Fibroblast of pulmonary artery (primary cell): ENCODE data around the gene NACC1.

Experiments
- DNase-seq: peaks from one replicate; pipeline ENCODE4 v3.0.0-alpha.2; 2010; ENCODE audit warnings: low read depth
- H3K4me3 ChIP-seq: replicated peaks from 2 replicates; pipeline ENCODE4 v1.5.1; 2011; ENCODE audit warnings: low read depth, mild to moderate bottlenecking, control low read depth, low read length, moderate library complexity
- TF ChIP-seq, protein P1 (sequence below): IDR thresholded peaks from 2 replicates; pipeline ENCODE4 v1.5.1; 2011; ENCODE audit warnings: mild to moderate bottlenecking, control low read depth, low read length, inconsistent platforms; ENCODE audit errors: missing control alignments

Gene NACC1

DNA sequence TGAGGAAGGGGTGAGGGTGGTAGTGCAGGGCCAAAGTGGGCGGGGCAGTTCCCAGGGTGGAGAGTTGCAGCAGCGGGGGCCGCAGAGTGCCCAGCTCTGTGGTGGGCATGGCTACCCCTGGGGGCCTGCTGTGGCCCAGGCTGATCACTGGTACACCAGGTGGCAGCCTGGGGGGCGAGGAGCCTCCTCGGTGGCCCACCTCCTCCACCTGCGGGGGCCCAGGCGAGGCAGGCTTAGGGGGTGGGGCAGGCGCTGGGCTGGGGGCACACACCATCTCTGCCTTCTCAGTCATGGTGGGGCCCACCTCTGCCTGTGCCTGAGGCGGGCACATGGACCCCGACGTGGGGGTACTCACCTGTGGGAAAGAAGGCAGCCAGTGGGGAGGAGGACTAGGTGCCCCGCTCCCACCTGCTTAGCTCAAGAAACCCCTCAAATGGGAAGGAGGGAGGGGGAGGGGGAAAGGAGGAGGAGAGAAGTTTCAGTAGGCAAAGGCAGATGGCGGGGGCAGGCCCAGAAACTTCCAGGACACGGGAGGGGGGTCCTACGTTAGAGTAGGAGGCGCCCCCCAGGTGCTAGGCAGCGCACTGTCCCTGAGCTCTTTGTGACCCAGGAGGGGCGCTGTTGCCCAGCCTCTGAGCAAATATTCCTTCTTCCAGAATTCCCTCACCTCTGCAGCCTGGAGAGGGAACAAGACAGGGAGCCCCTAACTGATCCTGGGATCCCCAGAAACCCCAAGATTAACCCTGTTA lies 17.0 kb upstream of the NACC1 start:
- no peak overlapping the region for H3K4me3 ChIP-seq
- TF ChIP-seq, protein P1, sequence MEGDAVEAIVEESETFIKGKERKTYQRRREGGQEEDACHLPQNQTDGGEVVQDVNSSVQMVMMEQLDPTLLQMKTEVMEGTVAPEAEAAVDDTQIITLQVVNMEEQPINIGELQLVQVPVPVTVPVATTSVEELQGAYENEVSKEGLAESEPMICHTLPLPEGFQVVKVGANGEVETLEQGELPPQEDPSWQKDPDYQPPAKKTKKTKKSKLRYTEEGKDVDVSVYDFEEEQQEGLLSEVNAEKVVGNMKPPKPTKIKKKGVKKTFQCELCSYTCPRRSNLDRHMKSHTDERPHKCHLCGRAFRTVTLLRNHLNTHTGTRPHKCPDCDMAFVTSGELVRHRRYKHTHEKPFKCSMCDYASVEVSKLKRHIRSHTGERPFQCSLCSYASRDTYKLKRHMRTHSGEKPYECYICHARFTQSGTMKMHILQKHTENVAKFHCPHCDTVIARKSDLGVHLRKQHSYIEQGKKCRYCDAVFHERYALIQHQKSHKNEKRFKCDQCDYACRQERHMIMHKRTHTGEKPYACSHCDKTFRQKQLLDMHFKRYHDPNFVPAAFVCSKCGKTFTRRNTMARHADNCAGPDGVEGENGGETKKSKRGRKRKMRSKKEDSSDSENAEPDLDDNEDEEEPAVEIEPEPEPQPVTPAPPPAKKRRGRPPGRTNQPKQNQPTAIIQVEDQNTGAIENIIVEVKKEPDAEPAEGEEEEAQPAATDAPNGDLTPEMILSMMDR, result peak; percentile 21
- DNase-seq, result no peak

DNA sequence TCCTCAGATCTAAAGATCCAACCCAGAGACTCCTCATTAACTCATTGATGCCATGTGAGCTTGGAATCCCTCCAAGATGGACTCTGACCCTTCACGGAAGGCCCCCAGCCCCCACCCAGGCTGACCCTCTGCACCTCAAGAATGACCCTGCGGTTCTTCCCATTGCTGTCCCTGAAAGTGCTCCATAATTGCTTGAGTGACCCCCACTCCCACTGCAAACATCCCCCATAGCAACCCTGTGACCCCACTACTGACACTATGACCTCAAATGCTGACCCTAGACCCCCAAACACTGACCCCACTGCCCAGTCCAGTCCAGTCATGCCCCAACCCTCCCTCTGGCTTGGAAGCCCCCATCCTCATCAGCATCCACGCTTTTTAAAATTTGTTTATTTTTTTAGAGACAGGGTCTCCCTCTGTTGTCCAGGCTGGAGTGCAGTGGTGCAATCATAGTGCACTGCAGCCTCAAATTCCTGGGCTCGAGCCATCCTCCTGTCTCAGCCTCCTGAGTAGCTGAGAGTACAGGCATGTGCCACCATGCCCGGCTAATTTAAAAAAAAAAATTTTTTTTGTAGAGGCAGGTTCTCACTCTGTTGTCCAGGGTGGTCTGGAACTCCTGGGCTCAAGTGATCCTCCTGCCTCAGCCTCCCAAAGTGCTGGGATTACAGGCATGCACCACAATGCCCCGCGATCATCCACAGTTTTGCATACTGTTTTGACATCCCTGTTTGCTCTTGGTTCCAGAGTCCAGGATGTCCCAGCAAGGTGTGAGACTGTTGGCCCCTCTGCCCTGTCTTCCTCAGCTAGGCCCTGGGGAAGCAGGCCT lies 16.3 kb upstream of the NACC1 start:
- DNase-seq, result no peak
- peak overlapping the region; percentile 35 for H3K4me3 ChIP-seq
- TF ChIP-seq, protein P1, result no peak

DNA sequence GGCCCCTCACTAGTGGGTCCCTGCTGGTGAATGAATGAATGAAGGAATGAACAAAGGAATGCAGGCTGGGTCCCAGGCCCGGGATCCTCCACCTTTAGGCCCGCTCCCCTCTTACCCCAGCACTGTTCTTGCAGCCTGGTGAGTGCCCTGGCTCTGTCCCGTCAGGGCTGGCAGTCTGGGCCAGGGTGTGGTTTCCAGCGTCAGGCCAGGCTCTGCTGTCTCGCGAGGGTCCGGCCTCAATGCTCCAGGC lies 15.7 kb upstream of the NACC1 start:
- DNase-seq, result no peak
- TF ChIP-seq, protein P1, result no peak
- H3K4me3 ChIP-seq, result peak overlapping the region; percentile 35

DNA sequence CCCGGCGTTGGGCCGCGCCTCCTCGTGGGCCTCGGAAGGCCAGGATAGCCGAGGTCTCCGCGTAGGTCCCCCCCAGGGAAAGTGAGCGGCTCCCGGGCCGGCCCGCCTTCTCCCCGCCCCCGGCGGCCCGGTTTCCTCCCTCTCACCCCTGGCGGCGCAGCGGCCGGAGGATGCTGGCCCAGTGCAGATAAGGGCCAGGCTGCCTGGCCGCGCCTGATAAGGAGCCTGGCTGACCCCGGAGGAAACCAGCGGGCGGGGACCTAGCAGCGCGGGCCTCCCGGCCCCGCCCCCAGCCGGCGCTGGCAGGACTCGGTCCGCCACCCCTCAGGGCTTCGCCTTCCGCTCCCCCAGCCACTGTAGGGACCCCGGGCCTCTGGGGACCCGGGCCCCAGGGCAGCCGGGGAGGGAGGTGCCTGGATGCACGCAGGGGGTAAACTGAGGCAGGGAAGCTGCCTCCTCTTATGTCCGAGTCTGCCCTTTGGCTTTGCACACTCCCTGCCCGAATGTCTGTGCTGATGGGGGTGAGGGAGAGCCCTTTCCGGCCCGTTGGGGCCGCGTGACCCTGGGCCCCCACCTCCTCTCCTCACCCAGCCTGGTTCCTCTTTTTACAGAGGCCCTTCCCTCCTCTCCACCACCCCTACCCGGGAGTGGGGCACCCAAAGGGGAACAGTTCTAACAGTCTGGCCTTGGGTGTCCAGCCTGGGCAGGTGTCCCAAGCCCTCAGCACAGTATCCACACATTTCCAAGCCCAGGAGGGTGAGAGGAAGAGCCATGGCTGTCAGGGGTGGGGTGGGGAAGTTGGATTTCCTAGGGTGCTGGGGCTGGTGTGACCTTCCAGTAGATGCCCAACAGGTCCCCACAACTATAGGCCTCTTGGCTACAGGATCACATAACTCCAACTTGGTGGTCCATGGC lies 15.1 kb upstream of the NACC1 start, which contains the start of gene LYL1:
TSS of gene LYL1 (minus strand) at position 193 of the 915 bp plus-strand sequence. CDS start 1,687 bp downstream, outside the sequence.
- H3K4me3 ChIP-seq, result peak within 1 kb of the TSS; percentile 35
- DNase-seq, result peak; percentile 65
- TF ChIP-seq, protein P1, result no peak

DNA sequence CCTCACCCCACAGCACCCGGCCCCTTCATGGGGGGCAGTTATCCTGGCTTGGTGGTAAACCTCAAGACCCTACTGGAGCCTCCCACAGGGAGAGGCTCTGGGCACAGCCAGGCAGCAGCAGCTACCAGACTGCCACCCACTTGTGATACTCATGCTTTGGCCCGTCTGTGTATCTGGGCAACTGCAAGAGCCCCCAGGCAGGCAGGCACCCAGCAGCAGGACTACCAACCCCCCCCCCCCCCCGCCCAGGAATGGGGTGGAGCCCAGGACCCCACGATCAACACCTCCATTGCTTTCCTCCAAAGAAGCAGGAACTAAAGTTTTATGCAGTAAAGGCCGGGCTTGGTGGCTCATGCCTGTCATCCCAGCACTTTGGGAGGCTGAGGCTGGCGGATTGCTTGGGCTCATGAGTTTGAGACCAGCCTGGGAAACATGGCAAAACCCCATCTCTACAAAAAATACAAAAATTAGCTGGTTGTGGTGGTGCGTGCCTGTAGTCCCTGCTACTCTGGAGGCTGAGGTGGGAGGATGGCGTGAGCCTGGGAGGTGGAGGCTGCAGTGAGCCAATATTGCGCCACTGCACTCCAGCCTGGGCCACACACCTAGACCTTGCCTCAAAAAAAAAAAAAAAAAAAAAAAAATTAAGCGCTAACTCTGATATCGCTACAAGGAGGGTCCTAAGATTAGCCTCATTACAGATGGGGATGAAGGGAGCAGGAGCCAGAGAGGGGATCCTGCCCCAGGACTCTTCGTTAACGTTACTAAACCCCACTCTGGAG lies 14.3 kb upstream of the NACC1 start:
- no peak overlapping the region for H3K4me3 ChIP-seq
- TF ChIP-seq, protein P1, result no peak
- no peak for DNase-seq

DNA sequence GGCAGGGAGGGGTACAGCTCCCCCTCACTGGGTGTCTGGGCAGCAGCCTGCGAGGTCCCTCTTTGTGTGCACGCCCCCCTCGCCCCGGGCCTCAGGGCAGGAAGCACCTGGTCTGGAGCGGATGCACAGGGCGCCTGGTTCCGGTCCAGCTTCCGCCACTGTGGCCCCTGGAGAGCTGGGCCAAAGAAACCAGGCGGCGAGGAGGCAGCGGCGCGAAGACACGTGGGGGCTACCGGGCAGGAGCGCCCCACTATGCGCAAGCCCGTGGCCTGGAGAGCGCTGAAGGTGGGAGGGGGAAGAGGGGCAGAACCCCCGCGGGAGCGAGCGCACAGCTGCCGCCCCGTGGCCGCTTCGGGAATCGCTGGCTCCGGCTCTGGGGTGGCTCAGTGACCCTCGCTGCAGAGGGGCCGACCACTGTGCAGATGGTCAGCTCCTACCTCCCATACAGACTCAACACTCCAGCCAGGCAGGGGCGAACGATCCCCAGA lies 13.7 kb upstream of the NACC1 start:
- no peak for DNase-seq
- TF ChIP-seq, protein P1, result peak; percentile 53
- H3K4me3 ChIP-seq, result no peak overlapping the region
